Activated CD4-positive, alpha-beta T cell treated with anti-CD3 and anti-CD28 coated beads for 4 hours (primary cell): ENCODE measurements around the gene ZNF350.
"Not testable (repeated sequence)": the region's sequence is repeated elsewhere in the genome, so short reads cannot be mapped to it uniquely, and the experiment has no call there.

Experiments
- DNase-seq, 2 donors: peaks; one replicate each; pipeline ENCODE4 v3.0.0-alpha.2; 2020

Gene ZNF350

DNA sequence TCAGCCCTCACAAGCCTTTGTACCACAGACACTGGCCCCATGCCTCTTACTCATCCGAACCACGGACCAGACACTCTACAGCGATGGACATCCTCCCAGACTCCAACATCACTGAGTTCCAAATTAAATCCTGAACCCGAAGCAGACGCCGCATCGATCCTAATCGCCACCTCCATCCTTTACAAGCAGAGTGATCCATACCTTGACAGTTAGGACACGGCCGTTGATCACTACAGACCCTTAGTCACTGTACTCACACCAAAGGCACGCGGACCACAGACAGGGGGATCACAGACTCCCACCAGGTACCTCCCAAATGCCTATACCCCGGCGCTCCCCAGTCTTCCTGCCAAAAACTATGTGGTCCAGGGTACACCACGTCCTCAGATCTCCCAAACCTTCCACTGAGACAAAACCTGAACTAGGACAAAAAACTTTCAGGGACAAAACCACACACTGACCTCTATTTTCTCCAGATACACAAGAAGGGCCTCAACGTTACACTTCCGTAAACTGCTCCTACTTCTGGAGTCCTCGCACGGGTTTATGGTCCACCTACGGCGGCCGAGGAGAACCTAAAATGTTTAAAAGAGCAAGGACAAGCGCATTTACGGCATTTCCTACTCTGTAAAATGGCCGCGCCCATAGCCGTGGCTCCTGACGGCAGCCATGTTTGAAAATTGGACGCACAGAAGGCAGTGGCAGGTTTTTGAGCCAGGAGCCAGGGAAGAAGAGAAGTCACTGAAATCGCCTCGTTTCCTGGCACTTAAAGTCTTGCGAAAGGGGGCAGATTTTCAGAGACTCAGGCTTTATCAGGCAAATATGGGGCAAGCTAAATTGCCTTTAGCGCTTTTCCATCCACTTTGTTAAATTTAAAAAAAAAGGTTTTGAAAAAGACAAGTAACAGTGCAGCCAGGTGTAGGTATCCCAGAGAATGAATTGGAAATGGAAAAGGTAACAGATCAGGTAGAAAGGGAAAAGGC is at the start of gene ZNF350:
ZNF350 (minus strand) TSS at position 532 of the 983 bp plus-strand sequence. CDS start 12,480 bp downstream, outside the sequence.
- DNase-seq, result peak; percentile 84 to 85

DNA sequence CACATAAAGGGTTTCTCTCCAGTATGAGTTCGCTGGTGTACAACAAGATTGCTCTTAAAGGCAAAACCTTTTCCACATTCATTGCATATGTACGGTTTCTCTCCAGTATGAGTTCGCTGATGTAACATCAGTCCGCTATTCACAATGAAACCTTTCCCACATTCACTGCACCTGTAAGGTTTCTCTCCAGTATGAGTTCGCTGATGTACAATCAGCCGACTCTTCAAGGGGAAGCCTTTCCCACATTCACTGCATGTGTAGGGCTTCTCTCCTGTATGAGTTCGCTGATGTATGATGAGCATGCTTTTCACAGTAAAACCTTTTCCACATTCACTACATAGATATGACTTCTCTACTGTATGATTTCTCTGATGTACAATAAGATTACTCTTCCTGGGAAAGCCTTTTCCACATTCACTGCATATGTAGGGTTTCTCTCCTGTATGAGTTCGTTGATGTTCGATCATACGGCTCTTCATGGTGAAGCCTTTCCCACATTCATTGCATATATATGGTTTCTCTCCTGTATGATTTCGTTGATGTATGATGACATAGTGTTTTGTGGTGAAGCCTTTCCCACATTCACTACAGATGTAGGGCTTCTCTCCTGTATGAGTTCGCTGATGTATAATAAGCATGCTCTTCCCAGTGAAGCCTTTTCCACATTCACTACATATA is 47.5 kb upstream of the ZNF350 start:
- DNase-seq, result no peak

DNA sequence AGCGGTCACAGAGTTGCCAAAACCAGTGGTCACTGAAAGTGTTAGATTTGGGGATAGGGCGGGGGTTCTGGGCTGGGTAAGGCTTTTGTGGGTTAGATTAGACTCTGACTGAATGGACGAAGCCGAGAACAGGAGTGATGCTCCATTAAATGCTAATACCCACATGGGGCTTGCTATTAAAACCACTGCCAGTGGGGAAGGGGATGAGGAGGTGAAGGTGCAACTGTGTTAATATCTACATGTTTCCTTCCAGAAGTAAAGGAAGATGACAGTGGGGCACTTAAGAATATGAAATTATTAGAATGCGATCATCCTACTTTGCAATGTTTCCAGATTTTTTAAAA is 42.1 kb upstream of the ZNF350 start:
- no peak for DNase-seq

DNA sequence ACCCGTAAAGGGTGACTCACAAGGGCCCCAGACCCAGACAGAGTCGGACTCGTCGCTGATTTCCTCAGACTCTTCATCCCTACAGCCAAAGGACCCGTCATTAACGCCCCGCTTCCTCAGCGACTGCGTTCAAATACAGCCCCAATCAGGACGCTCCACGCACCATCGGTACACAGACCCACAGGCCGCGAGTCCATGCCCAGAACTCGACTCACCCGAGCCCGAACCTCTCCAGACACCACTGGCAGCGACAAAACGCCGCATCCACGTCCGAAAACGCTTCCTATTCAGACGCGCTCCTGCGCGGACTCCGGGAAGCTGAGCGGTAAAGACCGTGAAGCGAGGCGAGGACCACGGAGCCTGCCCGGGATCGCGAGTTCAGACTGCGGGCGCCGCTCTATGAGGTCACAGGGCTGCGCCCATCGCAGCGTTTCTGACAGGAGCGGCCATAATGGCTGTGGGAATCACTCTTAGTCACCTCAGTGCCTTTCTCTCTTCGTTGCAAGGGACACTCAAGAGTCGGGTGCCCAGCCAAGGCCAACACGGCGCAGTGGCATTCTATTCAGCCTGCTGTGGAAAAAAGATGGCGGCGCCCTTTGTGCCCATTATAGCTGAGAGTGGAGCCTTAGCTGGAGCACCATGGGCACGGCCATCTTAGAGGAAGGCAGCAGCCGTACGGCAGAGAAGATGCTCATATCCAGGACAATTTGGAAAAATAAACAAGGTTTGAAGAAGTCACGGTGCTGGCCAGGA is 41.6 kb upstream of the ZNF350 start, which contains the start of gene ZNF614:
ZNF614 (minus strand) TSS at position 353 of the 753 bp plus-strand sequence. CDS start 2,634 bp downstream, outside the sequence.
- DNase-seq, result peak; percentile 77 to 84

DNA sequence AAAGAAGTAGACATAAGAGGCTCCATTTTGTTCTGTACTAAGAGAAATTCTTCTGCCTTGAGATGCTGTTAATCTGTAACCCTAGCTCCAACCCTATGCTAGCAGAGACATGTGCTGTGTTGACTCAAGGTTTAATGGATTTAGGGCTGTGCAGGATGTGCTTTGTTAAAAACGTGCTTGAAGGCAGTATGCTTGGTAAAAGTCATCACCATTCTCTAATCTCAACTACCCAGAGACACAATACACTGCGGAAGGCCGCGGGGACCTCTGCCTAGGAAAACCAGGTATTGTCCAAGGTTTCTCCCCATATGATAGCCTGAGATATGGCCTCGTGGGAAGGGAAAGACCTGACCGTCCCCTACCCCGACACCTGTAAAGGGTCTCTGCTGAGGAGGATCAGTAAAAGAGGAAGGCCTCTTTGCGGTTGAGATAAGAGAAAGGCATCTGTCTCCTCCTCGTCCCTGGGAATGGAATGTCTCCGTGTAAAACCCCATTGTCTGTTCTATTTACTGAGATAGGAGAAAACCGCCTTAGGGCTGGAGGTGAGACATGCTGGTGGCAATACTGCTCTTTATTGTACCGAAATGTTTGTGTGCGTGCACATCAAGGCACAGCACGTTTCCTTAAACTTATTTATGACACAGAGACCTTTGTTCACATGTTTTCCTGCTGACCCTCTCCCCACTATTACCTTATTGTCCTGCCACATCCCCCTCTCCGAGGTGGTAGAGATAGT is 39.8 kb upstream of the ZNF350 start:
- not testable (repeated sequence) for DNase-seq

DNA sequence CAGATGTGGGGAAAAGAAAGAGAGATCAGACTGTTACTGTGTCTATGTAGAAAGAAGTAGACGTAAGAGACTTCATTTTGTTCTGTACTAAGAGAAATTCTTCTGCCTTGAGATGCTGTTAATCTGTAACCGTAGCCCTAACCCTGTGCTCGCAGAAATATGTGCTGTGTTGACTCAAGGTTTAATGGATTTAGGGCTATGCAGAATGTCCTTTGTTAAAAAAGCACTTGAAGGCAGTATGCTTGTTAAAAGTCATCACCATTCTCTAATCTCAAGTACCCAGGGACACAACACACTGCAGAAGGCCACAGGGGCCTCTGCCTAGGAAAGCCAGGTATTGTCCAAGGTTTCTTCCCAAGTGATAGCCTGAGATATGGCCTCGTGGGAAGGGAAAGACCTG is 37.8 kb upstream of the ZNF350 start:
- not testable (repeated sequence) for DNase-seq

DNA sequence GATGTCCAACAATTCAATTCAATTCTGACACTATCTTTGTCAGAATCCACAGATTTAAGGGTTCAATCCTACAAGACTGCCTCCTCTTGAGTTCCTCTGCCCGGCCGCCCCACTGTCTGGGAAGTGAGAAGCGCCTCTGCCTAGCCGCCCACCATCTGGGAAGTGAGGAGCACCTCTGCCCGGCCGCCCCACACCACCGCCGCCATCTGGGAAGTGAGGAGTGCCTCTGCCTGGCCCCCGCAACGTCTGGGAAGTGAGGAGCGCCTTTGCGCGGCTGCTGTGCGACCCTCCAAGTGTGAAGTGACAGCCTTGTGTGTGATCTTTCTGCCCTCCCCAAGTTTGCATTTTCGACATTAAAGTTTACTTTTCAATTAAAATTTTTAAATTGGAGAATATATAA is 35.6 kb upstream of the ZNF350 start:
- DNase-seq, result no peak

DNA sequence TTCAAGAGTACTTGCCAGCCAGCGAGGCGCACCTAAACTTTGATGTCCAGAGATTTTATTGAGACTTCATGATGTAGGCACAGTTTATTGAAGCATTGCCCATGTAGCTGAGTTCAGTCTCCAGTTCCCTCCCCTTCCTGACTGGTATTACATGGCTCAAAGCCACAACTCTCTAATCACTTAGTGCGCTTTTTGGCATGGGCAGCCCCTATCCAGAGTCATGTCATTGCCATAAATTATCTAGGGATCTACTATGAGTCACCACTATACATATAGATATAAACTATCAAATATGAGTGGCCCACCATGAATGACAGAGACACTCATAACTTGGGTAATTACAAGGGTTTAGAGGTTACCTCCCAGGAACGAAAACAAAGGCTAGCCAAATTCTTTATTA is 33.9 kb upstream of the ZNF350 start:
- no peak for DNase-seq

DNA sequence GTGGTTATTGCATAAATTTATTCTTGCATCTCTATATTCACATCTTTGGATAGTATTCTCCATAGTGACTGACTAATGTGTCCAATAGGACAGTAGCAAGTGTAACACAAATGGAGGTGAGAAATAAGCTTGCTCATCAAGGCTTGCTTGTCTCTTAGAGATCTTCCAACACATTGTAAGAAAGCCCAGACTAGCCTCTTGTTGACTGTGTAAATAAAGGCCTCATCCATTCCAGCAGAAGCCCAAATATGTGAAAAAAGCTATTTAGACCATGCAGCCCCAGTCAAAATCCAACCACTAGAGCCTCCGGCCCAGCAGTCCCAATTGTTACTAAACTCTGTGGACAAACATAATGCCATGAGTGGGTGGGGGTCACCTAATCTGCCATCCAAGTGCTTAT is 24.0 kb upstream of the ZNF350 start:
- DNase-seq, result no peak

DNA sequence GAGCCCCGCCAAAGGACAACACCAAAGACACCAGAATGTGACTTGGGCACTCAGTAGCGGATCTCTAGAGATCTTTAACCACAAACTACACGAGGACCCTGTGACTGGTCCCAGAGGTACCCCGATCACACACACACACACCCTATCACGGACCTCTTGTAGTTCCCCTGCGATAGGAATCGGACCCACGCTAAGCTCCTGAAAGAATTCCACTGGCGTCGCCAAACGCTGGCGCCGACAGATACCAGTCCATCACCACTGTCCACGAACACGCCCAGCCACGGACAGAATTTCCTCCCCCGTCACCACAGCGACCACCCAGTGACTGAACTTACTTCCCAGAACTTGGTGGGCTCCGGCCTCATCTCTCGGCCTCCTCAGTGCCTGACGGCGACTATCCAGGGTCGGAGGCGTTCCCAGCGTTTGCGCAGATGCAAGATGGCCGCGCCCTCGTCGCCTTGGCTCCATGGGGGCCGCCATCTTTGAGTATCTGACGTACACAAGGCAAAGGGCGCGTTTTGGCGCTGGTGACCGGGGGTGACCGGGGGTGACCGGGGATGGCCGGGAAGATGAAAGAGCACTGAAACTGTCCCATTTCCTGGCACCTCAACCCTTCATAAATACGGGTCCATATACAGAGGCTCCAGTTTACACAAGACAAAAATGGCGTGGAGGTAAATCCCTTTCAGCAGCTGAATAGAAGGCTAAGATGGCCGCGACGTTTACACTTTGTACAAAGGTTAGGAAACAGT is 21.3 kb upstream of the ZNF350 start, which contains the start of gene ZNF615:
ZNF615 (minus strand) TSS at position 406 of the 752 bp plus-strand sequence. CDS start 4,500 bp downstream, outside the sequence.
- peak; percentile 86 to 87 for DNase-seq

DNA sequence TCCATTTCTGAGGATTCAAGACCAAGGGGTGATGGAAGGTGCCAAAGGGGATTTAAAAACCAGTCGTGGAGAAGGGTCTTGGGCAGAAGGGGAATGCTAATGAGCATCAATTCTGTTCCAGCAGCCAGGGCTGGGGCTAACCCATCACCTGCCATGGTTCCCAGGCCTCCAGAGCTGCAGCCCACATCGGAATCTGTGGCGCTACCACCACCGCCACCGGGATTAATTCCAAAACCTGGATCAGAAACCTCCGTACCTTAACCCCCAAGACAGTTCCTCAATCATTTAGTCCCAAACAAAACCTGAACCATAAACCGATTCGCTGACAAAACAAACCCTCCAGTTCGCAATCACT is 20.8 kb upstream of the ZNF350 start:
- DNase-seq, result no peak

DNA sequence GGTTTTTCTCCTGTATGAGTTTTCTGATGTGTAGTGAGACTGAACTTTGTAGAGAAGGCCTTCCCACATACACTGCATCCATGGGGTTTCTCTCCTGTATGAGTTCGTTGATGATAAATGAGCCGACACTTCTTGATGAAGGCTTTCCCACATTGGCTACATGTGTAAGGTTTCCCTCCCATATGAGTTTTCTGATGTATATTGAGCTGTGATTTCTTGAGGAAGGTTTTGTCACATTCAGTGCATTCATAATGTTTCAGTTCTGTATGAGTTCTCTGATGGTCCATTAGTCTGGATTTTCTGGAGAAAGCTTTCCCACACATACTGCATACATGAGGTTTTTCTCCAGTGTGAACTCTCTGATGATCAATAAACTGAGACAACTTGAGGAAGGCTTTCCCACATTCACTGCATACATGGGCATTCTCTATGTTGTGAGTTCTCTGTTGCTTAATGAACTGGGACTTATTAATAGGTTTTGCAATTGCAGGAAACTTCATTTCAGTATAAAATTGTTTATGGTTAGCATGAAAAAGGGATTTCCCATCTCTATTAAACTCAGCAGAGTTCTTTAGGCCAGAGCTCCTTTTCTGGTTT is 7.5 kb upstream of the ZNF350 start:
- no peak for DNase-seq

DNA sequence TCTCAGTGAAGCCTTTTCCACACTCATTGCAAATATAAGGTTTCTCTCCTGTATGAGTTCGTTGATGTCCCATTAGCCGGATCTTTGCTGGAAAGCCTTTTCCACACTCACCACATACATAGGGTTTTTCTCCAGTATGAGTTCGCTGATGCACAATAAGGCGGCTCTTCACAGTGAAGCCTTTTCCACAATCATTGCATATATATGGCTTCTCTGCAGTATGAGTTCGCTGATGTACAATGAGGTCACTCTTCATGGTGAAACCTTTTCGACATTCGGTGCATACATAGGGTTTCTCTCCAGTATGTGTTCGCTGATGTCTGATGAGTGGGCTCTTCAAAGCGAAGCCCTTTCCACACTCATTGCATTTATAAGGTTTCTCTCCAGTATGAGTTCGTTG is 6.8 kb upstream of the ZNF350 start:
- no peak for DNase-seq

DNA sequence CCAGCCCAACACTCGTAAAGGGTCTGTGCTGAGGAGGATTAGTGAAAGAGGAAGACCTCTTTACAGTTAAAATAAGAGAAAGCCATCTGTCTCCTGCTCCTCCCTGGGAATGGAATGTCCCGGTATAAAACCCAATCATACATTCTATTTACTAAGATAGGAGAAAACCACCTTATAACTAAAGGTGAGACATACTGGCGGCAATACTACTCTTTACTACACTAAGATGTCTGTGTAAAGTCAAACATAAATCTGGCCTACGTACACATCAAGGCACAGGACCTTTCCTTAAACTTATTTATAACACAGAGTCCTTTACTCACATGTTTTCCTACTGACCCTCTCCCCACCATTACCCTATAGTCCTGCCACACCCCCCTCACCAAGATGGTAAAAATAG is 3.3 kb downstream of the ZNF350 start:
- DNase-seq, result no peak

DNA sequence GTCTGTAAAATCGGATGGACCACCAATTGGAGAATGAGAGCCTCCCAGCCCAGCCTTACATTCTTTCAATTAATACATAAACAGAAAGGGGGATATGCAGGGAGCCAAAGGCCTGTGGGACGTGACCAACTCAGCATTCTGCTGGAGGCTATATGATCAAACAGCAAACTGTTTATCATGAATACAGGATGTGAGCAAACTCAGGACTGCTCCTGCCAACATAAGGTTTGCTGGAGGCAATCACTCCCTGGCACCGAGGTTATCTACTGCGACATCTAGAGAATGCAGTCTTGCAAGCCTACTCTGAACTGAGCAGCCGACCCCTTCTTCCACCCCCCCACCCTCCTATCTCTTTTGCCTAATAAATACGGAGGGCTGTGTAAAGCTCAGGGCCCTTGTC is 5.7 kb downstream of the ZNF350 start:
- not testable (repeated sequence) for DNase-seq

DNA sequence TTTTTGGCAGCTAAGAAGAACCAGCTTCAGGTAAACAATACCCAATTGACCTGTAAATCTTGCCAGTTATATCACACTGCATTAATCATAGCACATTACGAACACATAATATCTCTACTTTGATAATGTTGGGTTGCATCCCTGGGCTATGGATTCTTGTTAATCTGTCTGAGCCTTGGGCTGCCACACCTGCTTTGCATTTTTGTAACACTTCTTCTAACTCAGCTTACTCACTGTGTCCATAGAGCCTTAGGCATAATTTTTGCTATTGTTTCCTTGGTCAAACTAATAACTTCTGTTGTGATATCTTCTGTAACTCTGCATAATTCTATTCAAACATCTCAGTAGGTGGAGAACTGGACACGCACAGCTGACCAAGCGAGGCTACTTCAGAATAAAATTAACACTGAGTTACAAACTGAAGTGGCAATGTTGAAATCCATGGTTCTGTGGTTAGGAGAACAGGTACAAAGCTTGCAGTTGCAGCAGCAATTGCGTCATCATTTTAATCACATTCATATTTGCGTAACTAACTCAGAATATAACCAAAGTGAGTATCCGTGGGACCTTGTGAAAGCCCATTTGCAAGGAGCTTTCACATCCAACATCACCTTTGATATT is 6.4 kb downstream of the ZNF350 start:
- DNase-seq, result no peak

DNA sequence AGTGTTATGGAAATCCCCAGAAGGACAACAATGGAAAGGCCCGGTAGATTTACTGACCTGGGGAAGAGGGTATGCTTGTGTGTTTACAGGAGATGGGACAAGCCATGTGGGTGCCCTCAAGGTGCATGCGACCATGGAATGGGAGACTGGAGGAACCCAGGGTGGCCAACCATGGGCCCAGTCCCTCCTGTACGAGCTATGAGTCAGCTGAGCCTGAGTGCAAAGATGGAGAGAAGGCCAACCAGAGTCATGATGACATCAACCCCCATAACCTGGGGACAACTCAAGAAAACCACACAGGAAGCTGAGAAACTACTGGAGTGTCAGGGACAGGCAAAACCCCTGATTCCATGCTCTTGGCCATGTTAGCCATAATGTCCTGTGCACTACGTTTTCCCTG is 7.8 kb downstream of the ZNF350 start:
- no peak for DNase-seq

DNA sequence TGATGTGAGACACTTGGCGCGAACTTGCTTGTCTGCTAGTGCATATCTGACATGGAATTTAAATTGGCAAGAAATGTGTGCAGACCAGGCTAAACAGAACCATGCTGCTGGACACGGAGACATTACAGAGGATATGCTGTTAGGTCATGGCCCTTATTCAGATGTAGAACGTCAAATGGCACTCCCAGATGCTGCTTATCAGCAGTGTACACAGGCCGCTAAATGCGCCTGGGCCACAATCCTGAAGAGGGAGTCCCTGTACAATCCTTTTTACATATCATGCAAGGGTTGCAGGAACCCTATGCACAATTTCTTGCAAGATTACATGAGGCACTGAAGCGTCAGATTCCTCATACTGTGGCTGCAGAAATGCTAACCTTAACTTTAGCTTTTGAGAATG is 9.3 kb downstream of the ZNF350 start:
- no peak for DNase-seq

DNA sequence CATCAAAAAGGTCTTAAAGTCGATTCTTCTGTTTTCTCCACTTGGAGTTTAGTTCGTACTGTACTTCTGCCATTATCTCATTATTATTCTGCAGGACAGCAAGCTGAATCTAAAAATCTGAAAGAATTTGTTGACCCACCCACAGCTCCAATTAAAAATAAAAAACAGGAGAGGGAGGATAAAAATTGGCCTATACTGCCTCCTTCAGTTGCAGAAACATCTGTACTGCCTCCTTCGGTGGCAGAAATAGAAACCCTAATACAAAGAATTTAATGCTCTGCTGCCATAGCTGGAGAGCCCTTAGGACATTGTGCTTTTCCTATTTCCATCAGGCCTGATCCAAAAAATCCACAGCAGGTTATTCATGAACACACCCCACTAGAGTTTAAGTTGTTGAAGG is 9.8 kb downstream of the ZNF350 start:
- no peak for DNase-seq

DNA sequence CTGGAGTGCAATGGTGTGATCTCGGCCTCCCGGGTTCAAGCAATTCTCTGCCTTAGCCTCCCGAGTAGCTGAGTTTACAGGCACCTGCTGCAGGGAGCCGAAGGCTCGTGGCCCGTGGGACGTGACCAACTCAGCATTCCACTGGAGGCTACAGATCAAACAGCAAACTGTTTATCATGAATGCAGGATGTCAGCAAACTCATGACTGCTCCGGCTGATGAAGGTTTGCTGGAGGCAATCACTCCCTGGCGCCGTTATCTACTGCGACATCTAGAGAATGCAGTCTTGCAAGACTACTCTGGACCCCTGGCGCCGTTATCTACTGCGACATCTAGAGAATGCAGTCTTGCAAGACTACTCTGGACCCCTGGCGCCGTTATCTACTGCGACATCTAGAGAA is 10.9 kb downstream of the ZNF350 start:
- DNase-seq, result not testable (repeated sequence)

DNA sequence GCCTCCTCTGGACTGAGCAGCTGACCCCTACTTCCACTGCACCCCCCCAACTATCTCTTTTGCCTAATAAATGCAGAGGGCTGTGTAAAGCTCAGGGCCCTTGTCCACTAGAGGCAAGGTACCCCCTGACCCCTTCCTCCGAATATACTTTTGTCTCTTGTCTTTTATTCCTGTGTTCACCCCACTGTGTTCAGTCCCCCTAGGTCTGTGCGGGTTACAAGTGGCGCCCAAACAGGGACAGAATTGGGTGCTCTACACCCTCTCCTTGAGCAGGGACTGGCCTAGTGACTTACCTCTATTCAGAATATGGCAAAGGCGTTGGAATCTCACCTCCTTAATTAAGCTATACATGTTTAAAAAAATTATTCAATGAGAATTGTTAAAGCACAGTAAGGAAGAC is 15.0 kb downstream of the ZNF350 start:
- DNase-seq, result no peak
